SK-N-SH (cell line): ENCODE data around the gene MYH7B. TPM values are rescaled to one million over a fixed set of nuclear protein-coding genes. Genes with fewer than 3 reads are reported as not detected.

Experiments
- CTCF ChIA-PET: fragments of 300-600, 350-600 bp; formaldehyde crosslinking; extraction: SDS; loops from one replicate; lab custom pipeline; 2021; lab: Yijun Ruan, JAX
- POLR2A ChIA-PET: fragments of 350-600 bp; sonication (Branson Sonifier 250); formaldehyde crosslinking; extraction: SDS; loops from one replicate; lab custom pipeline; 2020; ENCODE audit warnings: antibody characterized with exemption, inconsistent platforms; lab: Yijun Ruan, JAX
- DNase-seq: peaks from one replicate; pipeline ENCODE4 v3.0.0; 2012
- H2AFZ ChIP-seq: fragments of 200-600 bp; sonication (generic); 2 replicates; pipeline ENCODE4 v1.8.1; 2016; ENCODE audit warnings: antibody characterized with exemption, mild to moderate bottlenecking, low read depth
- H3F3A ChIP-seq: fragments of 200-600 bp; sonication (generic); replicated peaks from 2 replicates; pipeline ENCODE3; 2016; ENCODE audit warnings: antibody characterized with exemption, mild to moderate bottlenecking; ENCODE audit not compliant: insufficient read depth
- H3K27ac ChIP-seq, 2 experiments: fragments of 200-500 bp in 1 of 2; fragments of 200-600 bp in 1 of 2; sonication (Bioruptor generic) in 1 of 2; sonication (generic), shearing (Covaris generic) in 1 of 2; 2 replicates each; pipeline versions ENCODE4 v1.5.1 to v1.6.1; 2014 to 2016; ENCODE audit warnings: low read depth in 2 of 2, inconsistent platforms in 1 of 2, low read length in 1 of 2, mild to moderate bottlenecking in 1 of 2, mixed read lengths in 1 of 2
- H3K27me3 ChIP-seq: fragments of 200-600 bp; sonication (generic), shearing (Covaris generic); 2 replicates; pipeline ENCODE4 v1.6.1; 2016; ENCODE audit warnings: mixed run types; ENCODE audit not compliant: insufficient read depth
- H3K36me3 ChIP-seq, 2 experiments: fragments of 200-500 bp in 1 of 2; fragments of 200-600 bp in 1 of 2; sonication (Bioruptor generic) in 1 of 2; sonication (generic) in 1 of 2; replicated peaks in 1 of 2; 2 replicates each; pipeline versions ENCODE3 to v1.5.1; 2014 to 2016; ENCODE audit warnings: low read length in 1 of 2, mild to moderate bottlenecking in 1 of 2; ENCODE audit not compliant: insufficient read depth in 2 of 2, control insufficient read depth in 1 of 2
- H3K4me1 ChIP-seq, 2 experiments: fragments of 200-500 bp in 1 of 2; fragments of 200-600 bp in 1 of 2; sonication (Bioruptor generic) in 1 of 2; sonication (generic), shearing (Covaris generic) in 1 of 2; 2 replicates each; pipeline versions ENCODE4 v1.5.1 to v1.6.1; 2014 to 2016; ENCODE audit warnings: low read depth in 1 of 2, low read length in 1 of 2, mixed run types in 1 of 2; ENCODE audit not compliant: insufficient read depth in 2 of 2, control insufficient read depth in 1 of 2
- H3K4me2 ChIP-seq: fragments of 200-600 bp; sonication (generic), shearing (Covaris generic); 2 replicates; pipeline ENCODE4 v1.6.1; 2017; ENCODE audit warnings: mixed run types
- H3K4me3 ChIP-seq, 2 experiments: fragments of 200-500 bp in 1 of 2; fragments of 200-600 bp in 1 of 2; sonication (Bioruptor generic) in 1 of 2; sonication (generic), shearing (Covaris generic) in 1 of 2; 2 replicates each; pipeline versions ENCODE4 v1.5.1 to v1.8.1; 2014 to 2016; ENCODE audit warnings: low read depth in 2 of 2, inconsistent platforms in 1 of 2, low read length in 1 of 2, mild to moderate bottlenecking in 1 of 2, mixed read lengths in 1 of 2, moderate library complexity in 1 of 2
- H3K79me2 ChIP-seq: fragments of 200-600 bp; sonication (generic); 2 replicates; pipeline ENCODE4 v1.8.1; 2017; ENCODE audit warnings: mild to moderate bottlenecking; ENCODE audit not compliant: insufficient read depth
- H3K9ac ChIP-seq: fragments of 200-600 bp; sonication (generic); 2 replicates; pipeline ENCODE4 v1.6.1; 2017; ENCODE audit warnings: mixed run types
- H3K9me2 ChIP-seq: fragments of 200-600 bp; sonication (generic); 2 replicates; pipeline ENCODE4 v1.6.1; 2017; ENCODE audit warnings: mixed run types
- H3K9me3 ChIP-seq: fragments of 200-600 bp; sonication (generic); 2 replicates; pipeline ENCODE4 v1.6.1; 2017; ENCODE audit warnings: mixed run types, mild to moderate bottlenecking, moderate library complexity
- H4K20me1 ChIP-seq: fragments of 200-600 bp; sonication (generic); 2 replicates; pipeline ENCODE4 v1.6.1; 2017; ENCODE audit warnings: mild to moderate bottlenecking, mixed run types; ENCODE audit not compliant: insufficient read depth
- EP300 ChIP-seq, 2 experiments: IDR thresholded peaks; 2 replicates each; pipeline versions ENCODE4 v1.4.0 to v1.6.1; 2012; ENCODE audit warnings: borderline replicate concordance in 1 of 2, low read depth in 1 of 2, low read length in 1 of 2
- EZH2phosphoT487 ChIP-seq: fragments of 200-600 bp; sonication (generic); IDR thresholded peaks from 2 replicates; pipeline ENCODE4 v1.6.1; 2017; ENCODE audit warnings: low read depth, mixed run types, mild to moderate bottlenecking, antibody characterized with exemption, moderate library complexity, borderline replicate concordance
- FOXJ3 ChIP-seq: sonication (generic); formaldehyde crosslinking; IDR thresholded peaks from 2 replicates; pipeline ENCODE4 v1.5.1; 2020; ENCODE audit warnings: mild to moderate bottlenecking, missing genetic modification reagents
- GABPA ChIP-seq: IDR thresholded peaks from 2 replicates; pipeline ENCODE4 v1.4.0; 2012; ENCODE audit warnings: low read depth, mild to moderate bottlenecking
- MEF2A ChIP-seq: IDR thresholded peaks from 2 replicates; pipeline ENCODE4 v1.4.0; 2012; ENCODE audit warnings: low read depth, borderline replicate concordance
- NRF1 ChIP-seq: IDR thresholded peaks from 2 replicates; pipeline ENCODE4 v1.6.1; 2012; ENCODE audit warnings: low read depth, mild to moderate bottlenecking, low read length
- POLR2AphosphoS5 ChIP-seq: IDR thresholded peaks from 2 replicates; pipeline ENCODE4 v1.6.1; 2012; ENCODE audit warnings: low read depth, low read length
- RAD21 ChIP-seq: IDR thresholded peaks from 2 replicates; pipeline ENCODE4 v1.6.1; 2012; ENCODE audit warnings: mild to moderate bottlenecking, low read length
- RFX5 ChIP-seq: IDR thresholded peaks from 2 replicates; pipeline ENCODE4 v1.6.1; 2012; ENCODE audit warnings: mild to moderate bottlenecking, improper control_type of control experiment, low read length
- RXRA ChIP-seq: IDR thresholded peaks from 2 replicates; pipeline ENCODE4 v1.4.0; 2012; ENCODE audit warnings: low read depth, mild to moderate bottlenecking, borderline replicate concordance
- SIN3A ChIP-seq: IDR thresholded peaks from 2 replicates; pipeline ENCODE4 v1.6.1; 2012; ENCODE audit warnings: low read depth, mild to moderate bottlenecking, low read length, moderate library complexity, borderline replicate concordance
- TAF1 ChIP-seq: IDR thresholded peaks from 2 replicates; pipeline ENCODE4 v1.6.1; 2012; ENCODE audit warnings: low read depth, mild to moderate bottlenecking, low read length, moderate library complexity, borderline replicate concordance
- WGBS: methylation state at CpG from one replicate; pipeline ENCODE4 v1.1.6; 2017; ENCODE audit warnings: low lambda C conversion rate; 5-methylcytosine and 5-hydroxymethylcytosine counted together
- polyA plus RNA-seq, 3 experiments: library from polyadenylated mRNA; depleted of rRNA; stranded (reverse); fragments of >200 nt; gene quantifications; 2 replicates each; pipeline ENCODE4 v1.2.3, GENCODE V29; 2012
- TF ChIP-seq, protein P1 (sequence below): fragments of 150-350 bp; IDR thresholded peaks from 2 replicates; pipeline ENCODE4 v1.6.1; 2016; ENCODE audit warnings: mild to moderate bottlenecking, low read depth, low read length
- TF ChIP-seq, protein P2 (sequence below): fragments of 200-600 bp; sonication (generic); IDR thresholded peaks from 2 replicates; pipeline ENCODE4 v1.6.1; 2017; ENCODE audit warnings: antibody characterized with exemption, mild to moderate bottlenecking, moderate library complexity
- TF ChIP-seq, protein P3 (sequence below): IDR thresholded peaks from 2 replicates; pipeline ENCODE4 v1.4.0; 2012; ENCODE audit warnings: low read depth, borderline replicate concordance
- TF ChIP-seq, protein P4 (sequence below): IDR thresholded peaks from 2 replicates; pipeline ENCODE4; 2012
- TF ChIP-seq, protein P5 (sequence below): IDR thresholded peaks from 2 replicates; pipeline ENCODE4 v1.6.1; 2012; ENCODE audit warnings: mild to moderate bottlenecking, low read depth, low read length, moderate library complexity
- TF ChIP-seq, protein P6 (sequence below): IDR thresholded peaks from 2 replicates; pipeline ENCODE4 v1.4.0; 2012; ENCODE audit warnings: low read depth, borderline replicate concordance

MYH7B gene
- polyA plus RNA-seq, 1 of the 3 experiments (the other 2 are of a cell fraction): 0.41 TPM

DNA sequence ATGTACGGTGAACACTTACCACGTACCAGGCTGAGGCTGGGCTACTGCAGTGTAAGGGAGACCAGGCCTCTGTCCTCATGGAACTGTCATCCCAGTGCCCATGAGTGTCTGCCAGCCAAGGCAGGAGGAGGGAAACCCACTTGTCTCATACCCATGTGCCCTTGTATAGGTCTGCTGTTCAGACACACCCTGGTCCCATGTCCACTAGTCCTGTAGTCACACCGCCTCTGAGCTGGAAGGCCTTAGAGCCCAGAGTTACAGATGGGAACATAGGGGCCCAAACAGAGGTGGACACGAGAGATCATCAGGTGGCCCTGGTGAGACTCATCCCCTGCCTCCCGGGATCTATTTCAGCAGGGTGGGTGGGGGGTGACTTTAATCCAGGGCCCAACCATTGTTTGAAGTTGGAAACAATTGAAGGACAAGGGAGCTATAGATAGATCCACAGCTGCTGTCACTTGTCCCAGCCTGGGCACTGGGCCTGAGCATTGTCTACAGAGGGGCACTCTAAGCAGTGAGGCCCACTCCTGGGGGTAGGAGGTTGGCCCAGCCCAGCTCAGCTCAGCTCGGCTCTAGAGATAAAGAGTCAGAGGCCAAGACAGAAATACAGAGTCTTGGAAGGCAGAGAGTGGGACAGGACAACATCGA, 14.6 kb downstream of the MYH7B start:
- H4K20me1 ChIP-seq: no peaks in the 10 kb centered on the region
- no peaks in the 10 kb centered on the region for H3K9me3 ChIP-seq
- WGBS: 88% methylated on average over 6 of the region's 7 CpGs
- no peak overlapping the region for H3K27ac ChIP-seq
- CTCF ChIA-PET: no interaction called here
- no peak for DNase-seq
- H3K27me3 ChIP-seq: no peaks in the 10 kb centered on the region; the same call in 1 of the 2 replicates
- POLR2A ChIA-PET: no interaction called here
- H3K9me2 ChIP-seq: no peaks in the 10 kb centered on the region
- H2AFZ ChIP-seq: no peak overlapping the region
- H3K4me1 ChIP-seq: peaks cover 0 to 7% of the 10 kb centered on the region in 2 experiments; a peak in 1 of 4 replicates
- H3K4me3 ChIP-seq: no peak overlapping the region
- no peaks in the 10 kb centered on the region for H3K79me2 ChIP-seq
- no peak overlapping the region for H3K4me2 ChIP-seq
- TF ChIP-seq GABPA (no peak), SIN3A (no peak), RXRA (no peak), MEF2A (no peak), TAF1 (no peak), POLR2AphosphoS5 (no peak), RFX5 (no peak), EZH2phosphoT487 (no peak), NRF1 (no peak), RAD21 (no peak), FOXJ3 (CRISPR knock-in tag) (no peak), EP300 (IDR thresholded peaks at IDR 0.05; ENCODE audit: borderline replicate concordance in 1 of 2, low read depth in 1 of 2, low read length in 1 of 2) (no peak)
- TF ChIP-seq, protein P1, sequence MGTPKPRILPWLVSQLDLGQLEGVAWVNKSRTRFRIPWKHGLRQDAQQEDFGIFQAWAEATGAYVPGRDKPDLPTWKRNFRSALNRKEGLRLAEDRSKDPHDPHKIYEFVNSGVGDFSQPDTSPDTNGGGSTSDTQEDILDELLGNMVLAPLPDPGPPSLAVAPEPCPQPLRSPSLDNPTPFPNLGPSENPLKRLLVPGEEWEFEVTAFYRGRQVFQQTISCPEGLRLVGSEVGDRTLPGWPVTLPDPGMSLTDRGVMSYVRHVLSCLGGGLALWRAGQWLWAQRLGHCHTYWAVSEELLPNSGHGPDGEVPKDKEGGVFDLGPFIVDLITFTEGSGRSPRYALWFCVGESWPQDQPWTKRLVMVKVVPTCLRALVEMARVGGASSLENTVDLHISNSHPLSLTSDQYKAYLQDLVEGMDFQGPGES: no peak
- TF ChIP-seq, protein P2, sequence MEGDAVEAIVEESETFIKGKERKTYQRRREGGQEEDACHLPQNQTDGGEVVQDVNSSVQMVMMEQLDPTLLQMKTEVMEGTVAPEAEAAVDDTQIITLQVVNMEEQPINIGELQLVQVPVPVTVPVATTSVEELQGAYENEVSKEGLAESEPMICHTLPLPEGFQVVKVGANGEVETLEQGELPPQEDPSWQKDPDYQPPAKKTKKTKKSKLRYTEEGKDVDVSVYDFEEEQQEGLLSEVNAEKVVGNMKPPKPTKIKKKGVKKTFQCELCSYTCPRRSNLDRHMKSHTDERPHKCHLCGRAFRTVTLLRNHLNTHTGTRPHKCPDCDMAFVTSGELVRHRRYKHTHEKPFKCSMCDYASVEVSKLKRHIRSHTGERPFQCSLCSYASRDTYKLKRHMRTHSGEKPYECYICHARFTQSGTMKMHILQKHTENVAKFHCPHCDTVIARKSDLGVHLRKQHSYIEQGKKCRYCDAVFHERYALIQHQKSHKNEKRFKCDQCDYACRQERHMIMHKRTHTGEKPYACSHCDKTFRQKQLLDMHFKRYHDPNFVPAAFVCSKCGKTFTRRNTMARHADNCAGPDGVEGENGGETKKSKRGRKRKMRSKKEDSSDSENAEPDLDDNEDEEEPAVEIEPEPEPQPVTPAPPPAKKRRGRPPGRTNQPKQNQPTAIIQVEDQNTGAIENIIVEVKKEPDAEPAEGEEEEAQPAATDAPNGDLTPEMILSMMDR: no peak
- TF ChIP-seq, protein P3, sequence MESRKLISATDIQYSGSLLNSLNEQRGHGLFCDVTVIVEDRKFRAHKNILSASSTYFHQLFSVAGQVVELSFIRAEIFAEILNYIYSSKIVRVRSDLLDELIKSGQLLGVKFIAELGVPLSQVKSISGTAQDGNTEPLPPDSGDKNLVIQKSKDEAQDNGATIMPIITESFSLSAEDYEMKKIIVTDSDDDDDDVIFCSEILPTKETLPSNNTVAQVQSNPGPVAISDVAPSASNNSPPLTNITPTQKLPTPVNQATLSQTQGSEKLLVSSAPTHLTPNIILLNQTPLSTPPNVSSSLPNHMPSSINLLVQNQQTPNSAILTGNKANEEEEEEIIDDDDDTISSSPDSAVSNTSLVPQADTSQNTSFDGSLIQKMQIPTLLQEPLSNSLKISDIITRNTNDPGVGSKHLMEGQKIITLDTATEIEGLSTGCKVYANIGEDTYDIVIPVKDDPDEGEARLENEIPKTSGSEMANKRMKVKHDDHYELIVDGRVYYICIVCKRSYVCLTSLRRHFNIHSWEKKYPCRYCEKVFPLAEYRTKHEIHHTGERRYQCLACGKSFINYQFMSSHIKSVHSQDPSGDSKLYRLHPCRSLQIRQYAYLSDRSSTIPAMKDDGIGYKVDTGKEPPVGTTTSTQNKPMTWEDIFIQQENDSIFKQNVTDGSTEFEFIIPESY: no peak
- TF ChIP-seq, protein P4, sequence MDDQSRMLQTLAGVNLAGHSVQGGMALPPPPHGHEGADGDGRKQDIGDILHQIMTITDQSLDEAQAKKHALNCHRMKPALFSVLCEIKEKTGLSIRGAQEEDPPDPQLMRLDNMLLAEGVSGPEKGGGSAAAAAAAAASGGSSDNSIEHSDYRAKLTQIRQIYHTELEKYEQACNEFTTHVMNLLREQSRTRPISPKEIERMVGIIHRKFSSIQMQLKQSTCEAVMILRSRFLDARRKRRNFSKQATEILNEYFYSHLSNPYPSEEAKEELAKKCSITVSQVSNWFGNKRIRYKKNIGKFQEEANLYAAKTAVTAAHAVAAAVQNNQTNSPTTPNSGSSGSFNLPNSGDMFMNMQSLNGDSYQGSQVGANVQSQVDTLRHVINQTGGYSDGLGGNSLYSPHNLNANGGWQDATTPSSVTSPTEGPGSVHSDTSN: no peak
- TF ChIP-seq, protein P5, sequence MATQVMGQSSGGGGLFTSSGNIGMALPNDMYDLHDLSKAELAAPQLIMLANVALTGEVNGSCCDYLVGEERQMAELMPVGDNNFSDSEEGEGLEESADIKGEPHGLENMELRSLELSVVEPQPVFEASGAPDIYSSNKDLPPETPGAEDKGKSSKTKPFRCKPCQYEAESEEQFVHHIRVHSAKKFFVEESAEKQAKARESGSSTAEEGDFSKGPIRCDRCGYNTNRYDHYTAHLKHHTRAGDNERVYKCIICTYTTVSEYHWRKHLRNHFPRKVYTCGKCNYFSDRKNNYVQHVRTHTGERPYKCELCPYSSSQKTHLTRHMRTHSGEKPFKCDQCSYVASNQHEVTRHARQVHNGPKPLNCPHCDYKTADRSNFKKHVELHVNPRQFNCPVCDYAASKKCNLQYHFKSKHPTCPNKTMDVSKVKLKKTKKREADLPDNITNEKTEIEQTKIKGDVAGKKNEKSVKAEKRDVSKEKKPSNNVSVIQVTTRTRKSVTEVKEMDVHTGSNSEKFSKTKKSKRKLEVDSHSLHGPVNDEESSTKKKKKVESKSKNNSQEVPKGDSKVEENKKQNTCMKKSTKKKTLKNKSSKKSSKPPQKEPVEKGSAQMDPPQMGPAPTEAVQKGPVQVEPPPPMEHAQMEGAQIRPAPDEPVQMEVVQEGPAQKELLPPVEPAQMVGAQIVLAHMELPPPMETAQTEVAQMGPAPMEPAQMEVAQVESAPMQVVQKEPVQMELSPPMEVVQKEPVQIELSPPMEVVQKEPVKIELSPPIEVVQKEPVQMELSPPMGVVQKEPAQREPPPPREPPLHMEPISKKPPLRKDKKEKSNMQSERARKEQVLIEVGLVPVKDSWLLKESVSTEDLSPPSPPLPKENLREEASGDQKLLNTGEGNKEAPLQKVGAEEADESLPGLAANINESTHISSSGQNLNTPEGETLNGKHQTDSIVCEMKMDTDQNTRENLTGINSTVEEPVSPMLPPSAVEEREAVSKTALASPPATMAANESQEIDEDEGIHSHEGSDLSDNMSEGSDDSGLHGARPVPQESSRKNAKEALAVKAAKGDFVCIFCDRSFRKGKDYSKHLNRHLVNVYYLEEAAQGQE: no peak
- TF ChIP-seq, protein P6, sequence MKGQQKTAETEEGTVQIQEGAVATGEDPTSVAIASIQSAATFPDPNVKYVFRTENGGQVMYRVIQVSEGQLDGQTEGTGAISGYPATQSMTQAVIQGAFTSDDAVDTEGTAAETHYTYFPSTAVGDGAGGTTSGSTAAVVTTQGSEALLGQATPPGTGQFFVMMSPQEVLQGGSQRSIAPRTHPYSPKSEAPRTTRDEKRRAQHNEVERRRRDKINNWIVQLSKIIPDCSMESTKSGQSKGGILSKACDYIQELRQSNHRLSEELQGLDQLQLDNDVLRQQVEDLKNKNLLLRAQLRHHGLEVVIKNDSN: no peak
- TF ChIP-seq, all 33 proteins: peak for 0
- H3K9ac ChIP-seq: no peak overlapping the region
- no peaks in the 10 kb centered on the region for H3F3A ChIP-seq
- no peaks in the 10 kb centered on the region for H3K36me3 ChIP-seq
